Loucy (cell line): ENCODE measurements around the gene ANGPT4.

ENCODE experiments used
- CTCF ChIP-seq: fragments of 200-600 bp; sonication (generic); conservative IDR thresholded peaks from 2 replicates; pipeline ENCODE4 v1.5.1; 2014; ENCODE audit warnings: mild to moderate bottlenecking, antibody characterized with exemption, low read length
- EZH2phosphoT487 ChIP-seq: fragments of 200-600 bp; IDR thresholded peaks from 2 replicates; pipeline ENCODE4 v1.6.1; 2018; ENCODE audit warnings: antibody characterized with exemption, mild to moderate bottlenecking, moderate library complexity, borderline replicate concordance

- TF ChIP-seq CTCF: no peak
- no peak for TF ChIP-seq EZH2phosphoT487
Measured at GRCh38 chr20:945841-946240, 29.7 kb upstream of the ANGPT4 start.
